ENCODE measurements around the gene TGM6. TPM values are rescaled to one million over a fixed set of nuclear protein-coding genes. Genes with fewer than 3 reads are reported as not detected.

Gene TGM6
- total RNA-seq, 2 experiments from 2014 or later: not detected

DNA sequence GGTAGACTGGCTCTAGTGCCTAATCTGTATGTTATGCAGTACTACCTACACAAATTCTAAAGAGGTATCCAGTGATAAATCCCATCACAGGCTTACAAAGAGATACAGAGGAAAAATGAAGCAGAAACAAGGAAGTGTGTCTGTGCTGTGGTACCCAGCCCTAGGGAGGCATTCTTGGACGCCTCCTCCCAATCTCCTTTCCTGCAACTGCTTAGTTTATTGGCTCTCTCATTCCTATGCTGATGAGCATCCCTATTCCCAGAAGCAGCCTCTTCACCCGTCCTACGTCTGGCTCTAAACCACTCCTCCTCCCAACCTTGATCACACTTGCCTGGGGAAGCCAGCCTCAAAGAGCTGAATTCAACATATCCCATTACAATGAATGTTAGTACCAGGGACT, 34.5 kb upstream of the TGM6 start:
- Mint-ChIP-seq H3K27me3 (peaks cover 13% of the 10 kb centered on the region), H3K4me3 (no peak overlapping the region), H3K27ac (no peak overlapping the region), H3K4me1 (ENCODE audit: low read depth) (no peaks in the 10 kb centered on the region), H3K9me3 (no peaks in the 10 kb centered on the region), H3K36me3 (no peaks in the 10 kb centered on the region)
- ChIA-PET POLR2A (no interaction called here), CTCF (interaction anchor here (0.7 kb wide), 1 partner anchor 139 kb away, joined by 3 read pairs; no protein-coding TSS in a partner anchor)
- no peak for DNase-seq
- intact Hi-C loops (cut with micrococcal nuclease): loop anchor here (2.0 to 5.0 kb wide), 2 partner anchors 139 to 379 kb away; no protein-coding TSS in a partner anchor

- ChIA-PET POLR2A (no interaction called here), CTCF (interaction anchor here (0.6 to 1.7 kb wide), 5 partner anchors 39 to 397 kb away, joined by 3 to 8 read pairs (median 4); no protein-coding TSS in a partner anchor)
- Mint-ChIP-seq H3K27ac (no peak overlapping the region), H3K9me3 (no peaks in the 10 kb centered on the region), H3K36me3 (no peaks in the 10 kb centered on the region), H3K27me3 (peaks cover 15% of the 10 kb centered on the region), H3K4me1 (ENCODE audit: low read depth) (peaks cover 2% of the 10 kb centered on the region), H3K4me3 (no peak overlapping the region)
- DNase-seq: no peak
- intact Hi-C loops (cut with micrococcal nuclease): loop anchor here (5.0 kb wide), 1 partner anchor 381 kb away; no protein-coding TSS in a partner anchor
These were observed 32.4 kb upstream of the TGM6 start for GRCh38 chr20:2348336-2348735.

DNA sequence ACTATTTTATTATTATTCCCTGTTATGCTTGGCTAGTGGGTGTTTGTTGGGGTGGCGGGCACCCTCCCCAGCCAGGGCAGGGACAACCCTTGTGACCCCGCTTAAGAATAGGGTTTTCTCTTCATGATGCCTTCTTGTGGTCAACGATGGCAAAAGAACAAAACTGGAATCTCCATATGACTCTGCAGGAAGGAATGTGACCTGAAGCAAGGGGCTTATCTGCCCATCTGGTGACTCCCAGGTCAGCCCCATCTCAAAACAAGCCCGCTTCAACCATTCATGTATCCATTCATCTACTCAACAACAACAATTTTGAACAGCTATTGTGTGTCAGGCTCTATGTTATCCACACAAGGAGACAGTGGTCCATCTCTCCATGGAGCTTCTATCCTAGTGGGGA, 30.9 kb upstream of the TGM6 start:
- POLR2A ChIA-PET: no interaction called here
- DNase-seq: no peak
- Mint-ChIP-seq H3K4me1 (ENCODE audit: low read depth) (peaks cover 2% of the 10 kb centered on the region), H3K4me3 (no peak overlapping the region), H3K9me3 (no peaks in the 10 kb centered on the region), H3K27me3 (peaks cover 21% of the 10 kb centered on the region), H3K27ac (no peak overlapping the region), H3K36me3 (no peaks in the 10 kb centered on the region)
- CTCF ChIA-PET: interaction anchor here (1.3 to 1.7 kb wide), 2 partner anchors 25 to 38 kb away, joined by 5 to 6 read pairs; no protein-coding TSS in a partner anchor
- intact Hi-C loops (cut with micrococcal nuclease): loop anchor here (5.0 kb wide), 1 partner anchor 382 kb away; no protein-coding TSS in a partner anchor

- CTCF ChIA-PET: interaction anchor here (0.6 to 1.3 kb wide), 3 partner anchors 24 to 143 kb away, joined by 3 to 6 read pairs (median 3); no protein-coding TSS in a partner anchor
- Mint-ChIP-seq H3K27ac (no peak overlapping the region), H3K4me3 (no peak overlapping the region), H3K36me3 (no peaks in the 10 kb centered on the region), H3K4me1 (ENCODE audit: low read depth) (peaks cover 2% of the 10 kb centered on the region), H3K9me3 (no peaks in the 10 kb centered on the region), H3K27me3 (peaks cover 21% of the 10 kb centered on the region)
- no peak for DNase-seq
- POLR2A ChIA-PET: no interaction called here
- intact Hi-C loops (cut with micrococcal nuclease): loop anchor here (1.0 kb wide), 1 partner anchor 104 kb away; no protein-coding TSS in a partner anchor
These were observed 30.1 kb upstream of the TGM6 start for GRCh38 chr20:2350606-2351005.

DNA sequence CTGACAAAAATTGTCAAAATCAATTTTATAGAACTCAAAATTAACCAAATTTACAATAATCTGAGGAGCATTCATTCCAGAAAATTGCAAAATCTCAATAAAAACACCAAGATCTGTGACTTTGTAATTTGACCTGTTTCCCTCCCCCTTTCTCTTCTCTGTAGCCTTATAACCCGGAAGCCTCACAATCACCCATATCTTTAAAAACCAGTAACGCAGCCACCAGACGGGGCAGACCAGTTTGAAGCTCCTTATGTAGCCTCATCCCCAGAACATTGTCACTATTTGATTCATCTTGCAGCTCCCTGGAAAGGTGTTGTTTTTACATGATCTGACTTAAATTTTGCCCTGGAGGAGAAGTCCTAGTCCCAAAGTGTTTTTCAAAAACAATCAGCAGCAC, 27.5 kb upstream of the TGM6 start:
- peaks cover 15% of the 10 kb centered on the region for H3K27me3 Mint-ChIP-seq
- H3K4me3 Mint-ChIP-seq: no peak overlapping the region
- intact Hi-C loops (cut with micrococcal nuclease): no loop called here
- H3K27ac Mint-ChIP-seq: no peak overlapping the region
- POLR2A ChIA-PET: no interaction called here
- CTCF ChIA-PET: interaction anchor here (0.6 to 1.0 kb wide), 2 partner anchors 9 to 78 kb away, joined by 3 read pairs; no protein-coding TSS in a partner anchor
- no peaks in the 10 kb centered on the region for H3K9me3 Mint-ChIP-seq
- H3K36me3 Mint-ChIP-seq: no peaks in the 10 kb centered on the region
- peaks cover 2% of the 10 kb centered on the region for H3K4me1 Mint-ChIP-seq (ENCODE audit: low read depth)
- DNase-seq: no peak

GRCh38 chr20:2357114-2357513, 23.6 kb upstream of the TGM6 start:
- peaks cover 25% of the 10 kb centered on the region for H3K9me3 Mint-ChIP-seq
- no peak overlapping the region for H3K27ac Mint-ChIP-seq
- ChIA-PET CTCF (interaction anchor here (2.0 kb wide), 1 partner anchor 95 kb away, joined by 10 read pairs; no protein-coding TSS in a partner anchor), POLR2A (no interaction called here)
- DNase-seq: no peak
- H3K36me3 Mint-ChIP-seq: no peaks in the 10 kb centered on the region
- H3K4me3 Mint-ChIP-seq: no peak overlapping the region
- intact Hi-C loops (cut with micrococcal nuclease): no loop called here
- peaks cover 2% of the 10 kb centered on the region for H3K4me1 Mint-ChIP-seq (ENCODE audit: low read depth)
- H3K27me3 Mint-ChIP-seq: peaks cover 8% of the 10 kb centered on the region

- intact Hi-C loops (cut with micrococcal nuclease): no loop called here
- Mint-ChIP-seq H3K4me3 (no peak overlapping the region), H3K27ac (no peak overlapping the region), H3K27me3 (peaks cover 8% of the 10 kb centered on the region), H3K4me1 (ENCODE audit: low read depth) (no peaks in the 10 kb centered on the region), H3K36me3 (no peaks in the 10 kb centered on the region), H3K9me3 (peaks cover 25% of the 10 kb centered on the region)
- POLR2A ChIA-PET: no interaction called here
- no peak for DNase-seq
- CTCF ChIA-PET: interaction anchor here (2.0 kb wide), 1 partner anchor 94 kb away, joined by 10 read pairs; no protein-coding TSS in a partner anchor
These were observed 22.7 kb upstream of the TGM6 start for GRCh38 chr20:2358006-2358405.

GRCh38 chr20:2361035-2361593, 19.6 kb upstream of the TGM6 start:
- Mint-ChIP-seq H3K36me3 (no peaks in the 10 kb centered on the region), H3K4me3 (no peak overlapping the region), H3K9me3 (peaks cover 25% of the 10 kb centered on the region), H3K4me1 (ENCODE audit: low read depth) (no peaks in the 10 kb centered on the region), H3K27ac (no peak overlapping the region), H3K27me3 (peaks cover 5% of the 10 kb centered on the region)
- intact Hi-C loops (cut with micrococcal nuclease): no loop called here
- CTCF ChIA-PET: interaction anchor here (1.1 kb wide), 2 partner anchors 90 to 91 kb away, joined by 3 read pairs; no protein-coding TSS in a partner anchor
- POLR2A ChIA-PET: no interaction called here
- DNase-seq: no peak

DNA sequence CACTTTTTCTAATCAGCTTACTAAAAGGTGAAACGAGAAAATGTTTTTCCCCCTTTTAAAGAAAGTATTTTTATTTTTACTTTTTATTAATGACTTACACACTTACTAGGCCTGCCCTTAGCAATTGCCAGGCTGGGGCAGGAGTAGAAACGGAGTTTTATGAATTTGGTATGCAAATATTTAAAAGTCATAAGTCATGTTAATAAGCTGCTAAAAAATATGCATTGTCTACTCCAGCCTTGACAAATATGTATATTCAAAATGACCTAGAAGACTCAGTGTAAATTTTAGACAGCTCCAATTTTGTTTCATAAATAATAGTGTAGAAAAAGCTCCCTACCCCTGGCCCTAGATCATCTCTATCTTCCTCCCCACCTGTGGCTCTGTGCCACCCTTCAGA, 17.5 kb upstream of the TGM6 start:
- no peaks in the 10 kb centered on the region for H3K36me3 Mint-ChIP-seq

DNA sequence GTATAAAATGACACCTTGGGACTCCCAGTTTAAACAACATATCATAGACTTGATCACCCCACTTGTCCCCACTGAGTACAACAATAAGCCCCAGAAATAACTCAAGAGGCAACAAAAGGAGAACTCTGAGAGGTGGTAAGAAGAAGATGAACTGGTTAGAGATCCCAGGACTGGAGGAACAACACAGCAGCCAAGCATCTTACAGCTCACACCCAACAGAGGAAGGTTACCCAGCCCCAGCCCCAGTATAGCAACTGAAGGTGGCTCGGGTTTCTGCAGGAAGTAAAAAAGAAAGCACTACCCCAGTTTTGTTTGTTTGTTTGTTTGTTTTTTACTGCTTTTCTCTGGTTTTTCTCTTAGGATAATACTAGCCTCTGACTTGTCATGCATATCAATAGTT, 17.1 kb upstream of the TGM6 start:
- CTCF ChIA-PET: interaction anchor here (1.6 kb wide), 1 partner anchor 10 kb away, joined by 3 read pairs; no protein-coding TSS in a partner anchor
- Mint-ChIP-seq H3K4me3 (no peak overlapping the region), H3K4me1 (ENCODE audit: low read depth) (no peaks in the 10 kb centered on the region), H3K27me3 (peaks cover 7% of the 10 kb centered on the region), H3K9me3 (peaks cover 25% of the 10 kb centered on the region), H3K27ac (no peak overlapping the region), H3K36me3 (no peaks in the 10 kb centered on the region)
- POLR2A ChIA-PET: no interaction called here
- no peak for DNase-seq
- intact Hi-C loops (cut with micrococcal nuclease): no loop called here

More for the DNA sequence above, 17.5 kb upstream of the TGM6 start:
- H3K4me1 Mint-ChIP-seq (ENCODE audit: low read depth): no peaks in the 10 kb centered on the region
- H3K9me3 Mint-ChIP-seq: peaks cover 25% of the 10 kb centered on the region
- DNase-seq: no peak
- H3K27me3 Mint-ChIP-seq: peaks cover 5% of the 10 kb centered on the region
- H3K4me3 Mint-ChIP-seq: no peak overlapping the region
- intact Hi-C loops (cut with micrococcal nuclease): no loop called here
- ChIA-PET POLR2A (no interaction called here), CTCF (interaction anchor here (0.8 to 1.6 kb wide), 2 partner anchors 10 to 92 kb away, joined by 3 read pairs; no protein-coding TSS in a partner anchor)
- H3K27ac Mint-ChIP-seq: no peak overlapping the region

GRCh38 chr20:2364044-2364443, 16.7 kb upstream of the TGM6 start:
- intact Hi-C loops (cut with micrococcal nuclease): no loop called here
- CTCF ChIA-PET: no interaction called here

DNA sequence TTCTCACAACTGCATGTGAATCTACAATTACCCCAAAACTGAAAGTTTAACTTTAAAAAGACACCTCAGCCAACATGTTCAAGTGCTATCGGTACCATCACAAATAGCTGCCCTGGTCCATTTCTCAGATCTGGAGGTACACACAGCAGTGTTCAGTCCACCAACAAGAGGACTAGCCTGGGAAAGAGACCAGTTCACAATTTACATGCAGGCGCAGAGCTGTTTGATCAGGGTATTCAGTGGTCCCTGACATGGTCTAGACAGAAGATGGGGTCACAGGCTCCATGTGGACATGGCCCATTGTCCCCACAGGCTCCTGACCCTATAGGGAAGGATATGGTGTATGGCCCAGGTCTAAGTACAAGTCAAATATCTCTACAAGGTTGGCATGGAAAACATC, 15.6 kb upstream of the TGM6 start:
- H3K36me3 Mint-ChIP-seq: no peaks in the 10 kb centered on the region
- no peak for DNase-seq
- H3K4me1 Mint-ChIP-seq (ENCODE audit: low read depth): no peaks in the 10 kb centered on the region
- peaks cover 7% of the 10 kb centered on the region for H3K27me3 Mint-ChIP-seq
- H3K9me3 Mint-ChIP-seq: peaks cover 18% of the 10 kb centered on the region
- POLR2A ChIA-PET: no interaction called here
- intact Hi-C loops (cut with micrococcal nuclease): no loop called here
- no peak overlapping the region for H3K4me3 Mint-ChIP-seq
- H3K27ac Mint-ChIP-seq: no peak overlapping the region
- CTCF ChIA-PET: no interaction called here

More at GRCh38 chr20:2364044-2364443, 16.7 kb upstream of the TGM6 start:
- no peak for DNase-seq
- Mint-ChIP-seq H3K9me3 (peaks cover 25% of the 10 kb centered on the region), H3K27ac (no peak overlapping the region), H3K36me3 (no peaks in the 10 kb centered on the region), H3K4me3 (no peak overlapping the region), H3K4me1 (ENCODE audit: low read depth) (no peaks in the 10 kb centered on the region), H3K27me3 (peaks cover 7% of the 10 kb centered on the region)
- POLR2A ChIA-PET: no interaction called here

GRCh38 chr20:2365666-2366065, 15.0 kb upstream of the TGM6 start:
- no peaks in the 10 kb centered on the region for H3K36me3 Mint-ChIP-seq
- H3K9me3 Mint-ChIP-seq: peaks cover 14% of the 10 kb centered on the region
- intact Hi-C loops (cut with micrococcal nuclease): no loop called here
- no peak overlapping the region for H3K27ac Mint-ChIP-seq
- no peak for DNase-seq
- CTCF ChIA-PET: no interaction called here
- peaks cover 10% of the 10 kb centered on the region for H3K27me3 Mint-ChIP-seq
- H3K4me1 Mint-ChIP-seq (ENCODE audit: low read depth): no peaks in the 10 kb centered on the region
- POLR2A ChIA-PET: no interaction called here
- no peak overlapping the region for H3K4me3 Mint-ChIP-seq
